ENCODE measurements around the gene CFDP1.

Gene CFDP1

DNA sequence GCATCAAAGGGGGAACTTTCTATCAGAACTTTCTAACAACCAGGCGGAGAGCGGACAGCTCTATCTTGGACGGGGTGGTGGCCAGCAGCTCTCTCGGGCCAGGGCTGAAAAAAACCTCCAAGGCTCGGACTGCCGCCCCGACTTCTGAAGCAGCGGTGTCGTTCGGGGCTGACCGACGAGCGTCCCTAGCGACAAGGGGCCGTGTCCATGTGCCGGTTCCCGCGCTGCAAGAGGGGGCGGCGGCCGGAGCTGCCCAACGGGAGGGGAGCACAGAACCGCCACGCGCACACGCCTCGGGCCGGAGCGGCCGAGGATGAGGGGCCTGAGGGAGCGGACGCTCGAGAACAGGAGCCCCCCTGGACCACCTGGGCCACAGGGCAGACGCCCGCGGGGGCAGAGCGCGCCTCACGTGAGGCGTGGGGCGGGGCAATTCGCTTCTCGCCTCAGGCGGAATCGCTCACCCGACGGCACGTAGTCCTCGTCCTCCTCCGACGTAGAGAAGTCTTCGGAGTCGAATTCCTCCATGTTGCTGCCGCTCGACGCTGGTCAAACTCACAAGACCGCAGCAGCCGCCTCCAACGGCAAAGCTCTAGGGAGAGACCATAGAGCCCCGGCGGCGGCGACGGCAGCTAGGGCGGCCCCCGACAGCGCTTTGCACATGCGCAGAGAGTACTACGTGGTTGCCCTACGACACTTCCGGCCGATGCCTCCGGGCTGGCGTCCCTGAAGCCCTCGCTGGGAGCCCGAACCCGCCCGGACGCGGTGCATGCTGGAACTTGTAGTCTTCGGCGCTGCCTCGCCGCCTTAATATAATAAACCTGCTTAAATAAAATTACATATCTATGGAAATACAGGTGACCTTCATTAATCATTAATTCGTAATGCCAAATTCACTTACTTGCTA, at the start of gene CFDP1:
CFDP1 (minus strand) TSS at position 676 of the 904 bp plus-strand sequence; CDS start at position 525, 151 bp downstream.
- TF ChIP-seq, protein P1, sequence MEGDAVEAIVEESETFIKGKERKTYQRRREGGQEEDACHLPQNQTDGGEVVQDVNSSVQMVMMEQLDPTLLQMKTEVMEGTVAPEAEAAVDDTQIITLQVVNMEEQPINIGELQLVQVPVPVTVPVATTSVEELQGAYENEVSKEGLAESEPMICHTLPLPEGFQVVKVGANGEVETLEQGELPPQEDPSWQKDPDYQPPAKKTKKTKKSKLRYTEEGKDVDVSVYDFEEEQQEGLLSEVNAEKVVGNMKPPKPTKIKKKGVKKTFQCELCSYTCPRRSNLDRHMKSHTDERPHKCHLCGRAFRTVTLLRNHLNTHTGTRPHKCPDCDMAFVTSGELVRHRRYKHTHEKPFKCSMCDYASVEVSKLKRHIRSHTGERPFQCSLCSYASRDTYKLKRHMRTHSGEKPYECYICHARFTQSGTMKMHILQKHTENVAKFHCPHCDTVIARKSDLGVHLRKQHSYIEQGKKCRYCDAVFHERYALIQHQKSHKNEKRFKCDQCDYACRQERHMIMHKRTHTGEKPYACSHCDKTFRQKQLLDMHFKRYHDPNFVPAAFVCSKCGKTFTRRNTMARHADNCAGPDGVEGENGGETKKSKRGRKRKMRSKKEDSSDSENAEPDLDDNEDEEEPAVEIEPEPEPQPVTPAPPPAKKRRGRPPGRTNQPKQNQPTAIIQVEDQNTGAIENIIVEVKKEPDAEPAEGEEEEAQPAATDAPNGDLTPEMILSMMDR (IDR thresholded peaks at IDR 0.05) = no peak

DNA sequence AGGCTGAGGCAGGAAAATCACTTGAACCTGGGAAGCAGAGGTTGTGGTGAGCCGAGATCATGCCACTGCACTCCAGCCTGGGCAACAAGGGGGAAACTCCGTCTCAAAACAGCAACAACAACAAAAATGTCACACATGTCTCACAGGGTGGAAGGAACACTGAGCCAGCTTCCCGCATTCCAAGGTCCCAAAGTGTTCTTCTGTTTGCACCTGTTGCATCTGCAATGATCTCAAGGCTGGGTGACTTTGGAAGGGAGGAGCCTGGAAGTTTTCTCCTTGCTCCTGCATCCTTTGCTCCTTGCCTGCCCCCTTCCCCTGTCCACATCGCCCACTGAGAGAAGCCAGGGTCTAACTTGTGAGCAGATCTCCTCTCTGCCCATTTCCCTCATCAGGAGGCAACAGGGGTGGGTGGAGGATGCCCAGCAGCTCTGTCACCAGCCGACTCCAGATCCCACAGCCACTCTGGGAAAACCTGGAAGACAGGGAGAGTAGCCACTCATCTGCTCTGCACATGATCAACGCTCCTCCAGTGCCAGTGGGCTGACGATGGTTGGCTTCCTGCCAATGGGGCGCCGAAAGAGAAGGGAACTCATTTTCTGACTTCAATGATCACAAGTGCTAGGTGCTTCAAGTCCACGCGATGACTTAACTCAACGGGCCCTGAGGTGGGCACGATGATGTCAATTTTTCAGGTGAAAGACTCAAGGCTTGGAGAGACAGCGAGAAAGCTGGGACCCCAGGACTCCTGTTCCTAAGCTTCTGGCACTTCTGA, 49.3 kb upstream of the CFDP1 start:
- TF ChIP-seq, protein P1 (IDR thresholded peaks at IDR 0.05) = no peak

DNA sequence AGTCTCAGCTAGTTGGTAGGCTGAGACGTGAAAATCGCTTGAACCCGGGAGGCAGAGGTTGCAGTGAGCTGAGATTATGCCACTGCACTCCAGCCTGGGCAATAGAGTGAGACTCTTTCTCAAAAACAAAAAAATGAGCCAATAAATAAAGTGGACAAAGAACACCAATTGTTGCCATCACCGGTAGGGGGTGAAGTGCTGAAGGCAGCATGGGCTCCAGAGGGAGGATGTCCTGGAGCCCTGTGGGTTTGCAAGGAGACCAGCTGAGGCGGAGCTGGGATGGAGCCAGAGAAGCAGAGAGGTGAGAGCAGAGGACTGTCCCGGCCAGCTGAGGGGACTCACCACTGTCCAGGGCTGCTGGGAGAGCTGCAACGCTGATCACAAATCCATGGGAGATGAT, 48.2 kb upstream of the CFDP1 start:
- TF ChIP-seq, protein P1 (IDR thresholded peaks at IDR 0.05) = no peak

DNA sequence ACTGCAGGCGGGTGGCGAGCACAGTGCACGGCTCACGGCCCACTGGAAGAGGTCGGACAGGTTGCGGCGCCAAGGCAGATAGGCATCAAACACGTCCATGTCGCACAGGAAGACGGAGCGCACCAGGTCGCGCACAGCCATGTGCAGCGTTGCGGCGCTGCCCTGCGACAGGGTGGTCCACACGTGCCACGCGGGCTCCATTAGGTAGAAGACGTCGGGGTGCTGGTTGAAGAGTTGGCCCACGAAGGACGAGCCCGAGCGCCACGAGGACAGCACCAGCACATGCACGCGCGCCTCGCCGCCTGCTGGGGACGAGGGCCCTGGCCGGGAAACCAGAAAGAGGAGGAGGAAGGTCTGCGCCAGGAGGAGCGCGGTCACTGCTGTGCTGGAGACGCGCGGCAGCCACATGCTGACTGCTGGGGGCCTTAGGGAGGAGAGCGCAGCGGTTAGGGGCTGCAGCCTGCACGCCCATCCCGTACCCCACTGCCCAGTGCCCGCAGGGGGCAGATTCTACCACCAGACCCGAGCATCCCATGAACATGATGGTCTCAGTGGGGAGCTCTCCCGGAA, 46.2 kb upstream of the CFDP1 start:
- TF ChIP-seq, protein P1 (IDR thresholded peaks at IDR 0.05) = no peak

DNA sequence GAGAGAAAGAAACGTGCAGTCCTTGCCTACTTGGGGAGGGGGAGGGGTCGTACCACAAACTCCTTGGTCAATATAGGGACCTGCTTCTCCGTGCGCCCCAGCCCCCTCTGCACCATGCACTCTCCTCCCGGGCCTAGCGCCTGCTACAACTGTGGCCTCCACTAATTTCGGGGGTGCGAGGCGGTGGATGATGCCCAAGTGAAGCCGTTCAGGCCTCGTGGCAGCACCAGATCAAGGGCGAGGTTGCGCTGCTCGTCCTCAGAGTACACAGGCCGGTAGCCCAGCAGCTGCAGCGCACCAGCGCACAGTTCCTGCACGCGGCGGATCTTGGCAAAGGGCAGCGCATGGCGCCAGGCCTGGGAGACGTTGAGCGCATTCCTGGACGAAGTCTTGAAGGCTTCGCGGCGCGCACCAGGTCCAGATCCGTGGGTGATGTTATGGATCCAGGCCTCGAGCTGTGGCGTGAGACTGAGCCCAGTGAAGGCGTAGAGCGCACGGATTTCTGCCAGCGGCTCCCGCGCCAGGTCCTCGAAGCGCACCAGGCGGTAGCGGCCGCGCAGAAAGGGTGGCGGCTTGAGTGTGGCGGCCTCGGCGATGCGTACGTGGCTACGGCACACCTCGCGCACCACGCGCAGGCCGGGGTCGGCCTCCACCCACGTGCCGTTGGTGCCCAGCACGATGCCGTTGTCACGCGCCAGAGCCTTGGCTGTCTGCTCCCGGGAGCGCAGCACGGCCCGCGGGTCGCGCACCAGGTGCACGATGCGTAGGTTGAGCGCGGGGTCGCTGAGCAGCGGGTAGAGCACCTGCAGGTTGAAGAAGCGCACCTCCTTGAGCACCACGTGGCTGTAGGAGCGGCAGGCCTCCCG, 45.4 kb upstream of the CFDP1 start:
- TF ChIP-seq, protein P1 (IDR thresholded peaks at IDR 0.05) = no peak

DNA sequence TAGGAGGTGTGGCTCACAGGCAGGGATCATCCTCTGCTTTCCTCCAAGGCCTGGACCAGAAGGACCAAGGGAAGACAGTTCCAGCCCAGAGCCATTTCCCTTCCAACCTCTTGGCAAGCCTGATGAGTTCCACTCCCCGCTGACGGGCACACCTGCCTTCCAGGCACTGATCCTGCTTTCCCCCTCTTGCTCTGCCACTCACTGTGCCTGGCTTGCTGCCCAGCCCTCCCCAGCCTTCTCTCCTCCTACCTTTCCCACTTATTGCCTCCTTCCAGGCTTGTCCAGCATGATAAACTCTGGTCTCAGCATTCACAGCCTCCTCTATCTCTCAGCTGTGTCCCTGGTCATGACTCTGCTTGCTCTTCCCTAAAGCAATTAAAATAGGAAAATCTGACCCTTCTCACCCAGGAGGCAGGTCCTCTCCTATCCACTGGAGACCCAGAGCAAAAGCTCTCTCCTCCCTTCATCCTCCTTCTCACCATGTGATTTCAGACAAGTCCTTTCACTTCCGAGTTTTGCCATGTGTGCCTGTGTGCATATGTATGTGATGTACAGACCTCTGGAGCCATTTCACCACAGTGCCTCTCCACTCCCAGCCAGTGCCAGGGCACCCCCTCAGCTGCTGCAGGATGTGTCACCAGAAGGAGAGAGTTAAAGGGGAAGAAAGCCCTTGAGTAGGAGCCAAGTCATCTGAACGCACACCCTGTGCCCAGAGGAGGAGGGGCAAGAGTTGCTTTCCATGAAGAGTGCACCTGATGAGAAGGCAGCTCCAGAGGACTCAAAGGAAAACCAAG, 44.6 kb upstream of the CFDP1 start:
- TF ChIP-seq, protein P1 (IDR thresholded peaks at IDR 0.05) = no peak
